Suprapubic skin (tissue), 4 donors: ENCODE results near the gene MYH7. TPM values are rescaled to one million over a fixed set of nuclear protein-coding genes. Genes with fewer than 3 reads are reported as not detected.
"Not testable (repeated sequence)": the region's sequence is repeated elsewhere in the genome, so short reads cannot be mapped to it uniquely, and the experiment has no call there.

Experiments used
- DNase-seq, 2 donors: peaks; one replicate each; pipeline ENCODE4 v3.0.0-alpha.2; 2019; ENCODE audit warnings: low spot score in 2 of 2
- H3K27ac ChIP-seq: fragments of 200-600 bp; sonication (generic); one replicate; pipeline ENCODE4 v1.5.1; 2019
- H3K27me3 ChIP-seq: fragments of 200-600 bp; sonication (generic); one replicate; pipeline ENCODE4 v1.5.1; 2019
- H3K36me3 ChIP-seq: fragments of 200-600 bp; sonication (generic); one replicate; pipeline ENCODE4 v1.5.1; 2019
- H3K4me1 ChIP-seq: fragments of 200-600 bp; sonication (generic); one replicate; pipeline ENCODE4 v1.5.1; 2019
- H3K4me3 ChIP-seq: fragments of 200-600 bp; sonication (generic); one replicate; pipeline ENCODE4 v1.5.1; 2019; ENCODE audit warnings: mild to moderate bottlenecking
- H3K9me3 ChIP-seq: fragments of 200-600 bp; sonication (generic); one replicate; pipeline ENCODE4 v1.5.1; 2019
- CTCF ChIP-seq, 2 donors: fragments of 200-600 bp in 1 of 2; fragments of 450-650 bp in 1 of 2; sonication (generic) in 1 of 2; IDR thresholded peaks; one replicate each; pipeline ENCODE4 v1.5.1; 2016 to 2019; ENCODE audit warnings: antibody characterized with exemption in 2 of 2, mild to moderate bottlenecking in 1 of 2, moderate library complexity in 1 of 2
- EP300 ChIP-seq: sonication (generic); formaldehyde crosslinking; IDR thresholded peaks from one replicate; pipeline ENCODE4 v1.6.1; 2017; ENCODE audit warnings: antibody characterized with exemption
- POLR2A ChIP-seq, 2 donors: fragments of 450-650 bp; IDR thresholded peaks; one replicate each; pipeline ENCODE4 v1.6.1; 2017; ENCODE audit warnings: antibody characterized with exemption in 2 of 2, mild to moderate bottlenecking in 2 of 2, moderate library complexity in 2 of 2
- POLR2AphosphoS5 ChIP-seq, 3 donors: sonication (generic); formaldehyde crosslinking; IDR thresholded peaks; one replicate each; pipeline ENCODE4 v1.6.1; 2017; ENCODE audit warnings: antibody characterized with exemption in 3 of 3
- WGBS: methylation state at CpG from one replicate; pipeline ENCODE4 v1.1.5; 2018; 5-methylcytosine and 5-hydroxymethylcytosine counted together
- total RNA-seq, 4 donors: library from RNA; depleted of rRNA; stranded (reverse); fragments of >200 nt; gene quantifications; one replicate each; pipeline ENCODE4 v1.1.0, GENCODE V29; 2016

Gene MYH7
- total RNA-seq, 4 donors from 2014 or later = not detected

GRCh38 chr14:23386999-23387398 lies 48.5 kb downstream of the MYH7 start:
- no peaks in the 10 kb centered on the region for H3K36me3 ChIP-seq
- H3K27ac ChIP-seq = no peak overlapping the region
- H3K27me3 ChIP-seq = peaks cover 6% of the 10 kb centered on the region
- H3K4me3 ChIP-seq = no peak overlapping the region
- WGBS = 96% methylated on average over 1 of the region's 1 CpG
- no peak for DNase-seq
- H3K4me1 ChIP-seq = no peaks in the 10 kb centered on the region
- H3K9me3 ChIP-seq = no peaks in the 10 kb centered on the region
- TF ChIP-seq CTCF (IDR thresholded peaks at IDR 0.05) = no peak
- TF ChIP-seq POLR2A (IDR thresholded peaks at IDR 0.05) = no peak
- TF ChIP-seq EP300 = no peak
- TF ChIP-seq POLR2AphosphoS5 (IDR thresholded peaks at IDR 0.05) = no peak

- not testable (repeated sequence) for H3K27me3 ChIP-seq, H3K4me3 ChIP-seq, H3K27ac ChIP-seq, DNase-seq, H3K4me1 ChIP-seq, H3K9me3 ChIP-seq, H3K36me3 ChIP-seq
- 90% methylated on average over 8 of the region's 17 CpGs for WGBS
These were observed 49.2 kb downstream of the MYH7 start for GRCh38 chr14:23386266-23386657.

GRCh38 chr14:23385642-23386265 lies 49.7 kb downstream of the MYH7 start:
- DNase-seq = no peak
- H3K4me1 ChIP-seq = no peaks in the 10 kb centered on the region
- no peaks in the 10 kb centered on the region for H3K9me3 ChIP-seq
- WGBS = 89% methylated on average over 18 of the region's 18 CpGs
- no peak overlapping the region for H3K4me3 ChIP-seq
- TF ChIP-seq POLR2AphosphoS5 (IDR thresholded peaks at IDR 0.05) (no peak), POLR2A (IDR thresholded peaks at IDR 0.05) (no peak), EP300 (no peak), CTCF (IDR thresholded peaks at IDR 0.05) (no peak)
- peaks cover 8% of the 10 kb centered on the region for H3K27me3 ChIP-seq
- no peaks in the 10 kb centered on the region for H3K36me3 ChIP-seq
- H3K27ac ChIP-seq = no peak overlapping the region

- Histone ChIP-seq H3K27me3 (peaks cover 12% of the 10 kb centered on the region), H3K4me3 (no peak overlapping the region), H3K27ac (no peak overlapping the region), H3K9me3 (no peaks in the 10 kb centered on the region), H3K36me3 (no peaks in the 10 kb centered on the region), H3K4me1 (peaks cover 2% of the 10 kb centered on the region)
- WGBS = 81% methylated on average over 2 of the region's 2 CpGs
- TF ChIP-seq POLR2A (IDR thresholded peaks at IDR 0.05) (no peak), EP300 (no peak), CTCF (IDR thresholded peaks at IDR 0.05) (no peak), POLR2AphosphoS5 (IDR thresholded peaks at IDR 0.05) (no peak)
- no peak for DNase-seq
These were observed 50.2 kb downstream of the MYH7 start for GRCh38 chr14:23385244-23385641.

GRCh38 chr14:23384364-23385080 lies 50.9 kb downstream of the MYH7 start:
- Histone ChIP-seq H3K27me3 (peaks cover 12% of the 10 kb centered on the region), H3K27ac (no peak overlapping the region), H3K36me3 (no peaks in the 10 kb centered on the region), H3K9me3 (no peaks in the 10 kb centered on the region), H3K4me3 (no peak overlapping the region), H3K4me1 (peaks cover 9% of the 10 kb centered on the region)
- 85% methylated on average over 29 of the region's 29 CpGs for WGBS
- DNase-seq = no peak
- TF ChIP-seq EP300 = no peak
- TF ChIP-seq POLR2AphosphoS5 (IDR thresholded peaks at IDR 0.05) = no peak
- no peak for TF ChIP-seq CTCF (IDR thresholded peaks at IDR 0.05)
- TF ChIP-seq POLR2A (IDR thresholded peaks at IDR 0.05) = no peak
